Measurements from ENCODE around the gene NSDHL.

NSDHL gene

DNA sequence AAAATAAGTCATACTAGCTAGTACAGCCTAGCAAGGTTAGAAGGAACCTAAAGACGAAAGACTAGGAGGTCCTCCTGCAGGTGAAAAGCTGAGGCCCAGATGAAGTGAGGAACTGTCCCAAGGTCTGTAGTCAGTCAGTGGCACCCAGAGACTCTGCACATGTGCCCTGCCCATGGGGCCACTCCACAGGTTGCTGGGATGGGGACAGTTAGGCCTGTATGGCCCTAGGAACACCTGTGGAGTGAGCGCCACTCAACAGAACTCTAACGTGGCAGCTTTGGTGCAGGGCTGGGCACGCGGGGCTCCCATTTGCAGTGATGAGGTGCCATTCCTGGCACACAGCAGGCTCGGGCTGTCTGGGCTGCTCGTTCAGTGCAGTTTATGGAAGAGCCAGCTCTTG is 81.8 kb downstream of the NSDHL start:
- H3K4me3 ChIP-seq (ENCODE audit: low read depth, low read length): no peak overlapping the region
- TF ChIP-seq CTCF (IDR thresholded peaks at IDR 0.05; ENCODE audit: borderline replicate concordance, insufficient read depth, low read depth, low read length): no peak

DNA sequence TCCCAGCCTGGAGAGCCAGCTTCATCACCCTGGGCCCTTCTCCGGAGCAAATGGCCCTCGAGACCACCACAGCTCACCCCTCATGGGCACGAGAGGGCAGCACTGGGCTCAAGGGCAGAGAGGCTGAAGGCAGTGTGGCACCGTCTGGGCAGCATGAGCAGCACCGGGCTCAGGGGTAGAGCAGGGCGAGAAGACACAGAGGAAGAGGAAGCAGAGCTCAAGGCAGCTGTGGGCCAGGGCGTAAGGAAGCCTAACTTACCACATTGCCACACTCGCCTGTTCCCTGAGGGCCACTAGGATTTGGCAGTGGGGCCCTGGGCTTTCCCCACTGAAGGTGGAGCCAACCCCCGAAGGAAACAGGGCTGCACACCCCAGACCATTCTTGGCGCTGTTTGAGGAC is 82.5 kb downstream of the NSDHL start:
- TF ChIP-seq CTCF (IDR thresholded peaks at IDR 0.05; ENCODE audit: borderline replicate concordance, insufficient read depth, low read depth, low read length): no peak
- no peak overlapping the region for H3K4me3 ChIP-seq (ENCODE audit: low read depth, low read length)

GRCh38 chrX:152913910-152914309 is 83.0 kb downstream of the NSDHL start:
- H3K4me3 ChIP-seq (ENCODE audit: low read depth, low read length): no peak overlapping the region
- TF ChIP-seq CTCF (IDR thresholded peaks at IDR 0.05; ENCODE audit: borderline replicate concordance, insufficient read depth, low read depth, low read length): no peak

DNA sequence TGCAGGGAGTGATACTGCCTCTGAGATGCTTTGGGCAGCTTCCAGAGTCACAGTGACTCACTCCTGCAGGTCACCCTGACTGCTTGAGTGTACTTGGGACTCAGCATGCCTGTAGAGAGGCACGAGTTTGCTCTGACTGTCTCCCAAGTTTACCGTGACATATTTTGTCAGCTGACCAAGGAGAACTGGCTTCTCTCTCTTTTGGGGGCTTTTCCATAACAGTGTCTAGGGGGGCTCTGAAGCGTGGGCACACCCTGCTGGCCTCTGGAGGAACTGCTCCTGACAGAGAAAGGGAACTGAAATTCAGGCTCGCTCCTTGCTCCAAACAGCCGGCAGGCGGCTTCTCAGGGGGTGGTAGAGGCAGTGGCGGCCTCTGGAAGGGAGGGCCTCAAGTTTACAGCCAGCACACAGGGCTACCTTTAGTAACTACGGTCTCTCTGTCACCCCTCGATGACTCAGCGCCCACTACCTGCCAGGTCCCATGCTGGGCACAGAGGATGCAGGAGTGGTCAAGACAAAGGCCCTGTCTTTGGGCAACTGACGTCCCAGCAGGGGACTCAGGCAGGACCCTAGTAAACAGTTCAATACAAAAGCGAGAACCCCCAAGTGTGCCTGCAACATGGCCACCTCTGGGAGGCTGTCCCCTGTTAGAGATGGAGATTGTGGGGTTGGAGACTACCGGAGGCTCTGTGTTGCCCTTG is 84.8 kb downstream of the NSDHL start:
- peak; percentile 89 for TF ChIP-seq CTCF (IDR thresholded peaks at IDR 0.05; ENCODE audit: borderline replicate concordance, insufficient read depth, low read depth, low read length)
- H3K4me3 ChIP-seq (ENCODE audit: low read depth, low read length): no peak overlapping the region

- no peak overlapping the region for H3K4me3 ChIP-seq (ENCODE audit: low read depth, low read length)
- no peak for TF ChIP-seq CTCF (IDR thresholded peaks at IDR 0.05; ENCODE audit: borderline replicate concordance, insufficient read depth, low read depth, low read length)
Measured at GRCh38 chrX:152917656-152918579, 87.1 kb downstream of the NSDHL start.

- H3K4me3 ChIP-seq (ENCODE audit: low read depth, low read length): no peak overlapping the region
- TF ChIP-seq CTCF (IDR thresholded peaks at IDR 0.05; ENCODE audit: borderline replicate concordance, insufficient read depth, low read depth, low read length): no peak
Measured at GRCh38 chrX:152918707-152919106, 87.8 kb downstream of the NSDHL start.
